Neuron (in vitro differentiated cells): Measurements from ENCODE around the gene NCAM2.

ENCODE experiments used
- H2AFZ ChIP-seq: one replicate; pipeline ENCODE4 v1.6.1; 2013; ENCODE audit warnings: low read depth, mild to moderate bottlenecking, inconsistent platforms, low read length, moderate library complexity
- H3K27me3 ChIP-seq: one replicate; pipeline ENCODE4 v1.6.1; 2013; ENCODE audit warnings: low read length; ENCODE audit not compliant: insufficient read depth
- H3K36me3 ChIP-seq: one replicate; pipeline ENCODE4 v1.6.1; 2013; ENCODE audit warnings: low read length; ENCODE audit not compliant: insufficient read depth
- H3K4me1 ChIP-seq: one replicate; pipeline ENCODE4 v1.6.1; 2013; ENCODE audit warnings: low read length; ENCODE audit not compliant: insufficient read depth
- H3K4me3 ChIP-seq: 2 replicates; pipeline ENCODE4 v1.5.1; 2013; ENCODE audit warnings: mild to moderate bottlenecking, low read length, moderate library complexity
- H3K9me3 ChIP-seq: one replicate; pipeline ENCODE4 v1.6.1; 2013; ENCODE audit warnings: low read length

The NCAM2 gene

GRCh38 chr21:21001591-21002100 is 3.4 kb downstream of the NCAM2 start:
- Histone ChIP-seq H3K4me3 (no peak overlapping the region), H2AFZ (no peak overlapping the region), H3K36me3 (no peaks in the 10 kb centered on the region), H3K9me3 (no peaks in the 10 kb centered on the region), H3K27me3 (no peaks in the 10 kb centered on the region), H3K4me1 (peaks cover 7% of the 10 kb centered on the region)

DNA sequence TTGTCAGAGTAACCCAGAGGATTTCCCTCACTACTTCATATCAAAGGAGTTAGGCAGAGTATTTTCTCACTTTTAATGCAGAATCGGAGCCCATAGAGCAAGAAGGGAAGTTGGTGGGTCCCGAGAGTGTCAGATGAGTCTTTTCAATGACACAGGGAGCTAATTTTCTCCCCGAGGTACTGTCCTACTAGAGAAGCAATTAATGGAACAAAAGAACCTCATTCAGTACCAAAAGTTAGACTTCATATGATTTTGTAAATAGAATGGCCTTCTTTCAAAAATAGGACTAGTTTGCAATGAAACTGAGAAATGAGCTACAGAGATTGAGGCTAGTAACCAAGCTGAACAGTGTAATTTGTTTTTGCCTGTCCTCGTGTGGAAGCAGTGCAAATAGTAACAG is 3.9 kb downstream of the NCAM2 start:
- Histone ChIP-seq H3K36me3 (no peaks in the 10 kb centered on the region), H3K4me1 (peaks cover 7% of the 10 kb centered on the region), H3K9me3 (no peaks in the 10 kb centered on the region), H3K27me3 (no peaks in the 10 kb centered on the region), H2AFZ (no peak overlapping the region), H3K4me3 (no peak overlapping the region)

DNA sequence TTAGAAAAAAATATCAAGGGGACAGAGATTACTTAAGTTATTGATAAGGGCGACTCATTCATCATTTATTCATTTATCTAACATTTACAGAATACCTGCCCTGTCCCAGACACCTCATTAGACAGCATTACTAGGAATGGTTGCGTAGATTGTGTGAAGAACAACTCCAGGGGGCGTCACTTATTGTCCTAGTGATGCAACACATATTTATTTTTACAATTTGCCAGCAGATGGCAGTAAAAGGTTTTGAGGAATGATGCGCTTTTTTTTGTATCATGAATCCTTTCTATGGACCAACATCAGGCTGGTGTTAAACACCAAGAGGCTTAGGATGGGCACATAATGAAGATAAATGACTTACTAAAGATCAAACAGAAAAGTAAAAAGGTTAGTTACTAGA is 5.5 kb downstream of the NCAM2 start:
- H3K4me1 ChIP-seq, result peaks cover 3% of the 10 kb centered on the region
- H3K4me3 ChIP-seq, result no peak overlapping the region
- H3K9me3 ChIP-seq, result no peaks in the 10 kb centered on the region
- H3K27me3 ChIP-seq, result no peaks in the 10 kb centered on the region
- no peaks in the 10 kb centered on the region for H3K36me3 ChIP-seq
- H2AFZ ChIP-seq, result no peak overlapping the region

DNA sequence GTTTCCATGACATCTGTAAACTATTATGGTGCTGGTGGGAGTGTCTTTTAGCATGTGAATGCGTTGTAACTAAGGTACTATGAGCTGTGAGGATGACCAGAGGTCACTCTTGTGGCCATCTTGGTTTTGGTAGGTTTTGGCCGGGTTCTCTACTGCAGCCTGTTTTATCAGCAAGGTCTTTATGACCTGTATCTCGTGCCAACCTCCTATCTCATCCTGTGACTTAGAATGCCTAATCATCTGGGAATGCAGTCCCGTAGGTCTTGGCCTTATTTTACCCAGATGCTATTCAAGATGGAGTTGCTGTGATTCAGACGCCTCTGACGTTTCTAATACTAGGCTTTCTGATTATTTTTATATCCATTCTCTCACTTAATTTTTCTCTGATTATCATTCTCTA is 9.4 kb downstream of the NCAM2 start:
- Histone ChIP-seq H3K9me3 (no peaks in the 10 kb centered on the region), H3K36me3 (no peaks in the 10 kb centered on the region), H3K4me3 (no peak overlapping the region), H3K4me1 (no peaks in the 10 kb centered on the region), H2AFZ (no peak overlapping the region), H3K27me3 (no peaks in the 10 kb centered on the region)

DNA sequence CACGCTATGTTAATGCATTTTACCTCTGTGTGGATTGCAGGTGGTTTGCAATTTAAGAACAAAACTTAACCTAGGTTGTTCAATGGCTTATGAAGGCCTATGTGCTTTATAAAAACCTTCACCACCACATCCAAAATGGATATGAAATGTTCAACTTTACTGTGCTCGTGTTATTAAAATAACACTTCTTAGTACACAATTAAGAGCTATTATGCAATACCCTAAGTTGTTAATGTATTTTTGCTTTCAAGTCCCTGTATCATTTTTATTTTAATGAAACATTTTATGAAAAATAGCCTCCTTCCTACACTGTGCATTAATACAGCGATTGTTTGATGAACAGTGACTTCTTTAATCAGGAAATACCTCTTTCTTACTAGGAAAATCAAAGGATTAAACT is 12.0 kb downstream of the NCAM2 start:
- Histone ChIP-seq H3K27me3 (no peaks in the 10 kb centered on the region), H3K36me3 (no peaks in the 10 kb centered on the region), H2AFZ (no peak overlapping the region), H3K4me1 (no peaks in the 10 kb centered on the region), H3K9me3 (no peaks in the 10 kb centered on the region), H3K4me3 (no peak overlapping the region)

DNA sequence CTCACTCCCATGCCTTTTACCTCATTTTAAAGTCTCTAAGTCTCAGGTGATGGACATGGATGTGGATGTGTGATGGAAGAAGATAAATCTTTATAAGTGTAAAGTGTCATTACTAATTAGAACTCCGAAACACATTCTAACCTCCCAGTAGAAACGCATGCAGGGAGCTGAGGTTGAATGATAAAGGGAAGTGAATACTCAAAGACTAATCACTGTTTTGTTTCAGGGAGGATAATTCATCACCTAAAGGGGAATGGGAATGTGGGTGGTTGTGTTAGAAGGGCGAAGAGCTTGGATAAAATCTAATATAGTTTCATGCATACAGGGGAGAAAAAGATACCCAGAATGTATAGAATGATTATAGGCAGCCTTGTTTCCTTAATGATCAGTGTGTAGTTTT is 12.5 kb downstream of the NCAM2 start:
- H3K4me3 ChIP-seq, result no peak overlapping the region
- no peaks in the 10 kb centered on the region for H3K4me1 ChIP-seq
- no peaks in the 10 kb centered on the region for H3K27me3 ChIP-seq
- H3K9me3 ChIP-seq, result no peaks in the 10 kb centered on the region
- H3K36me3 ChIP-seq, result no peaks in the 10 kb centered on the region
- H2AFZ ChIP-seq, result no peak overlapping the region

- Histone ChIP-seq H3K4me3 (no peak overlapping the region), H2AFZ (no peak overlapping the region), H3K27me3 (no peaks in the 10 kb centered on the region), H3K36me3 (no peaks in the 10 kb centered on the region), H3K9me3 (no peaks in the 10 kb centered on the region), H3K4me1 (peaks cover 6% of the 10 kb centered on the region)
Observed at GRCh38 chr21:21018821-21019220, 20.6 kb downstream of the NCAM2 start.

GRCh38 chr21:21019681-21020080 is 21.5 kb downstream of the NCAM2 start:
- no peak overlapping the region for H2AFZ ChIP-seq
- H3K4me1 ChIP-seq, result peaks cover 6% of the 10 kb centered on the region
- H3K4me3 ChIP-seq, result no peak overlapping the region
- H3K36me3 ChIP-seq, result no peaks in the 10 kb centered on the region
- H3K27me3 ChIP-seq, result no peaks in the 10 kb centered on the region
- no peaks in the 10 kb centered on the region for H3K9me3 ChIP-seq

DNA sequence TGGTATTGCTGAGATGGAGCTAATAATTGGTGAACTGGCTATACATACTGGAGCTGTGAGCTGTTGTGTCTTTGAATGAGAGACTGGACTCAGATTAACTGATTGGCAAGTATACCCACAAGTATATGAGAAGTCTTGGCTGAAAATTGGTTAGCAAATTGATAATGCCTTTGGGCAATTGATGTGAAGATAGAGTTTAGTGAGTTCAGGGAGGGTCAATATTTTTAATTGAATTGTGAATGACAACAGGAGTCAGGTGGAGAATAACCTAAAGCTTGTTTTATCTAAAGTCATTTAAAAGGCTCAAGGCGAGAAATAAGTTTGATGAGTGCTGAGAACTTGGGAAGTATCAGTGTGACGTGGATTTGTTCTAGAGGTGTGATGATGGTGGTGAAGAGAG is 27.5 kb downstream of the NCAM2 start:
- H3K4me1 ChIP-seq, result peaks cover 18% of the 10 kb centered on the region

DNA sequence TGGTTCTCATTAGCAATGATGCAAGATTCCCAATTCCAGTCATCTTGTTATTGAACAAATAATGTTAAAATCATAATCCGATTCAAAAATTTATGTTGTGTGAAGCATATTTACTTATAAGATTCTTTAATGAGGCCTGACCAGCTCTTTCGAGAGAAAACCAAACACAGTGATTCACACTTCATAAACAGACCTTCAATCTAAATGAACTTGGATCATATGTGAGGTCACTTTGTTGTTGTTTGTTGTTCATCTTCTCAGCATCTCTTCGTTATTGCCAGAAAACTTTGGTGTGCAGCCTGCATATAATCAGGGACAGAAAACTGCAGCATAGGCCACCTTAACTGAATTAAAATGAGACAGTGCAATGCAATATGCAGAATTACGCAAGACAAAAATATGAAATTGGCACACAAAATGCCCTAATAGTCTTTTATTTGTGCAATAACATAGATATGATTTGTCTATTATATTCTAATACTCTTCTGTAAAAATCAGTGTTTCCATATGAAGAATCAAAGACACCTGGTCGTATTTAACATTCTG is 30.1 kb downstream of the NCAM2 start:
- no peaks in the 10 kb centered on the region for H3K27me3 ChIP-seq

More for the DNA sequence above, 27.5 kb downstream of the NCAM2 start:
- H3K4me3 ChIP-seq, result no peak overlapping the region
- H3K27me3 ChIP-seq, result no peaks in the 10 kb centered on the region
- no peaks in the 10 kb centered on the region for H3K36me3 ChIP-seq
- no peak overlapping the region for H2AFZ ChIP-seq
- H3K9me3 ChIP-seq, result no peaks in the 10 kb centered on the region

GRCh38 chr21:21029164-21029563 is 31.0 kb downstream of the NCAM2 start:
- Histone ChIP-seq H2AFZ (no peak overlapping the region), H3K4me3 (no peak overlapping the region), H3K27me3 (no peaks in the 10 kb centered on the region), H3K4me1 (peaks cover 18% of the 10 kb centered on the region), H3K9me3 (no peaks in the 10 kb centered on the region), H3K36me3 (no peaks in the 10 kb centered on the region)

More for the DNA sequence above, 30.1 kb downstream of the NCAM2 start:
- Histone ChIP-seq H3K36me3 (no peaks in the 10 kb centered on the region), H2AFZ (no peak overlapping the region), H3K4me3 (no peak overlapping the region), H3K4me1 (peaks cover 18% of the 10 kb centered on the region), H3K9me3 (no peaks in the 10 kb centered on the region)

DNA sequence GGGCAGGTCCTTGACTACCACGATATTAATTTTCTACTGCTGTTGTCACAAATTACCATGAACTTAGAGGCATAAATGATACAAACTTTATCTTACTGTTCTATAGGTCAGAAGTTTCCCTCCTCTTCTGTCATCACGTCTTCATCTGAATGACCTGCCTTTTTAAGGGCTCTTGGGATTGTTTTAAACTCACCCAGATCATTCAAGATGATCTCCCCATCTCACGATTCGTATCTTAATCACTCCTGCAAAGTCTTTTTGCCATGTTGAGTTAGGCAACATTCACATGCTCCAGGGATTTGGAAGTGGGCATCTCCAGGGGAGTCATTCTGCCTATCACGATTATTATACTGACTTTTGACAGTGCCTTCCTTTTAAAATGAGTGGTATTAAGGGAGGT is 32.1 kb downstream of the NCAM2 start:
- Histone ChIP-seq H3K4me1 (peaks cover 18% of the 10 kb centered on the region), H3K4me3 (no peak overlapping the region), H2AFZ (no peak overlapping the region), H3K9me3 (no peaks in the 10 kb centered on the region), H3K27me3 (no peaks in the 10 kb centered on the region), H3K36me3 (no peaks in the 10 kb centered on the region)

DNA sequence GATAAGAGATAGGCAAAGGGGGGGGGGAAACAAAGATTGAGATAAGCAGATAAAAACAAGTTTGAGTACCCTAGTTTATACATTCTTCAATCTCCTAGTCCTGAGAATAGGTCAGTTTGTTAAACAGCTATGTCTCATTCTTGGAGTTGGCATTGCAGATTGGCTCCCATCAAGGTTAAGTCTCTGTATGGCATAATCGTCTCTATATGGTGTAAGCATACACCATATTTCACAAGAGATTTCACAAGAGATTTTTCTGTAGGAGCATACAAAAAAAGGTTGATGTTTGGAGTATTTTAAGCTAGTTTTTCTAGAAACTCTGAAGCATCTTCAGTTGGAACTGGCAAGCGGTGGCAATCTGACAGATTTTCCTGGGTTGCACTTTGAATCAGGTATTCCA is 35.8 kb downstream of the NCAM2 start:
- peaks cover 8% of the 10 kb centered on the region for H3K4me1 ChIP-seq
- no peaks in the 10 kb centered on the region for H3K36me3 ChIP-seq
- no peaks in the 10 kb centered on the region for H3K27me3 ChIP-seq
- no peak overlapping the region for H3K4me3 ChIP-seq
- H2AFZ ChIP-seq, result no peak overlapping the region
- H3K9me3 ChIP-seq, result no peaks in the 10 kb centered on the region

DNA sequence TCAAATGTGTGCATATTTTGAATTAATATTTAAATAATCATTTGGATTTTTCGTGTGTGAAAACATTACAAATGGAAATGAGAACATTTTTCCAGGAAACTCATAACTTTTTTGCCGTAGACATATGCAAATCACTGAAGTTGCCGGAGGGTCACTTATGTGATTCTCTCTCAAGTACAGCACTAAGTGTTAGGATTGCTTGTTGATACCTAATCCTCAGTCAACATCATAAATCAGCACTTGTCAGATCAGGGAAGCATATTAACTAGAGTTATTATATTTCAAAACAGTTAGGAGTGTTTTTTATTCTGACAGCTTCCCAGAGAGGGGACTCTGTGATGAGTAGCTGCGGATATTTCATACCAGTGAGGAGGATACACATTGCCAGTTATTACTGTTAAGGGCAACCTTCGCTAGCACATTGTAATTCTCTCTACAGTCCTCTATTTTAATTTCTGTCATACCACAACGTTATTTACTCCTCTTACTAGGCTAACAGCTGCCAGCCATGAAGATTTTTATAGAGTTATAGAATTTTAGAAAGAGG is 41.5 kb downstream of the NCAM2 start:
- H2AFZ ChIP-seq, result no peak overlapping the region
- no peak overlapping the region for H3K4me3 ChIP-seq

More for the DNA sequence above, 41.5 kb downstream of the NCAM2 start:
- Histone ChIP-seq H3K36me3 (no peaks in the 10 kb centered on the region), H3K27me3 (no peaks in the 10 kb centered on the region), H3K4me1 (no peaks in the 10 kb centered on the region), H3K9me3 (no peaks in the 10 kb centered on the region)
